ENCODE data around the gene BAG1.

BAG1 gene

DNA sequence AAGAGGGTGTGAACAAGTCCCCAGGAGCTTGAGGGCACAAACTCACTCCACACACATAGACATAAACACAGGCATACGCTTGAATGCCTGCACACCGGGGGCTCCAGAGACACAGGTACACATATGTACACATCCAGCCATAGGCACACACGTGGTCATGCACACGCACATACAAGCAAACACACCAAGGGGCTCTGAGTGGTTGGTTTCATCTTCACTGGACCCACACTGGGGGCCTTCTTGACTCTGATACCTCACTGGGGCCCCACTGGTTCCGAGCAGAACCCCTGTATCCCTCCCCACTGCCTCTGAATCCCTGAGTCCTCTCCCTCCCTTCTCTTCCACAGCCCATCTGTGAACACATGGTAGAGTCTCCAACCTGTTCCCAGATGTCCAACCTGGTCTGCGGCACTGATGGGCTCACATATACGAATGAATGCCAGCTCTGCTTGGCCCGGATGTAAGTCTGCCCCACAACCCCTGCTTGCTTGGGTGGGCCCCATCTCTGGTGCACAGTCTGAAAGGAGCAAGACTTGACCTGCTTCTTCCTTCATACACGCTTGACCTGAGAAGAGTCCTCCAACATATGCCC, 18.1 kb downstream of the BAG1 start:
- no peaks in the 10 kb centered on the region for H3K4me1 ChIP-seq
- no peak overlapping the region for H3K4me3 ChIP-seq
- in situ Hi-C loops (cut with MboI; ENCODE audit: low sequenced_read_pairs) = no loop called here
- no peaks in the 10 kb centered on the region for H3K27me3 ChIP-seq (ENCODE audit: low read depth)
- H3K36me3 ChIP-seq (replicated peaks) = no peaks in the 10 kb centered on the region
- DNase-seq (ENCODE audit: low spot score in 2 of 2) = no peak
- H3K9me3 ChIP-seq = no peaks in the 10 kb centered on the region

GRCh38 chr9:33245341-33245740, 19.2 kb downstream of the BAG1 start:
- in situ Hi-C loops (cut with MboI; ENCODE audit: low sequenced_read_pairs) = no loop called here
- H3K4me1 ChIP-seq = no peaks in the 10 kb centered on the region

DNA sequence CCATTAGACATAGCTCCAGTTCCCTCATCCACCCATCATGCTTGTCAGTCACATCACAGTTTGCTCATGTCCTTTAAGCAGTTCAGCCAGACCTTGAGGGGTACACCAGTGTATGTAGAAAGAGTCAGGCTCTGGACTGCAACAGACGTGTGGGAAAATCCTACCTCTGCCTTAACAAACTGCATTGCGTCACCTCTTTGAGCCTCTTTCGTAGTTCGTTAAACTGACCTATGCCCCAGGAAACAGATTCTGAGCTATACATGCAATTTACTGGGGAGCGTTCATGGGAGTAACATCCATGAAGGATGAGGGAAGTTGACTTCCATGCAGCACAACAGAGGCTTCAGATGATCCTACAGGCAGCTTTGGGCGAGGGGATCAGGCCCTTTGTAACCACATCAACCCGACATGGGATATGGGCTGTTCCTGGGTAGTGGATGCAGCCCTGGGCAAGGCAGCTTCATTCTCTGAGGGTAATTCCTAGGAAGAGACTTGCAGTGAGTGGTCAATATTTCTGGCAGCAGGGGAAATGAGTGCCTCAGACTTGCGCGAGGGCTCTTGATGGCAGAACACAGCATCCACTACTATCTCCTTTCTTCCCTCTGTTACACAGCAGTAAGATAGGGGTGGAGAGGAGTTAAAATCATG, 20.2 kb downstream of the BAG1 start:
- no peak for DNase-seq (ENCODE audit: low spot score in 2 of 2)
- in situ Hi-C loops (cut with MboI; ENCODE audit: low sequenced_read_pairs) = no loop called here
- no peaks in the 10 kb centered on the region for H3K4me1 ChIP-seq
- H3K27me3 ChIP-seq (ENCODE audit: low read depth) = no peaks in the 10 kb centered on the region
- H3K4me3 ChIP-seq = no peak overlapping the region
- no peaks in the 10 kb centered on the region for H3K9me3 ChIP-seq
- no peaks in the 10 kb centered on the region for H3K36me3 ChIP-seq (replicated peaks)

More at GRCh38 chr9:33245341-33245740, 19.2 kb downstream of the BAG1 start:
- no peak overlapping the region for H3K4me3 ChIP-seq
- DNase-seq (ENCODE audit: low spot score in 2 of 2) = no peak
- no peaks in the 10 kb centered on the region for H3K9me3 ChIP-seq
- H3K36me3 ChIP-seq (replicated peaks) = no peaks in the 10 kb centered on the region
- H3K27me3 ChIP-seq (ENCODE audit: low read depth) = no peaks in the 10 kb centered on the region

DNA sequence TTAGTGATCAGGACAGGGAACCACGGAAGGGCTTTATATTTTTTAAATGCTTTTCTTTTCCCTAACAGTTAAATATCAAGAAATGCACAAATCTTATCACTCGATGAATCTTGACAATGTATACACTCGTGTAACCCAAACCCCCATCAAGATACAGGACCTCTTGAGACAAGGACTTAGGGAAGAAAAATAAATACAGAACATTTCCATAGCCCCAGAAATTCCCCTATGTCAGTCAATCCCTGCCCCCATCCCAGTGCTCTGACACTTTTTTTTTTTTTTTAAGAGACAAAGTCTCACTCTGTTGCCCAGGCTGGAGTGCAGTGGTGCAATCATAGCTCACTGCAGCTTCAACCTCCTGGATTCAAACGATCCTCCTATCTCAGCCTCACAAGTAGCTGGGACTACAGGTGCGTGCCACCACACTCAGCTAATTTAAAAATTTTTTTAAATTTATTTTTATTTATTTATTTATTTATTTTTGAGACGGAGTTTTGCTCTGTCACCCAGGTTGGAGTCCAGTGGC, 21.8 kb downstream of the BAG1 start:
- no peak for DNase-seq (ENCODE audit: low spot score in 2 of 2)
- Histone ChIP-seq H3K9me3 (no peaks in the 10 kb centered on the region; the same call in 1 of the 2 replicates), H3K27me3 (ENCODE audit: low read depth) (no peaks in the 10 kb centered on the region), H3K36me3 (replicated peaks) (no peaks in the 10 kb centered on the region), H3K4me3 (no peak overlapping the region), H3K4me1 (no peaks in the 10 kb centered on the region)
- in situ Hi-C loops (cut with MboI; ENCODE audit: low sequenced_read_pairs) = no loop called here

- no peak for DNase-seq (ENCODE audit: low spot score in 2 of 2)
- H3K36me3 ChIP-seq (replicated peaks) = no peaks in the 10 kb centered on the region
- no peak overlapping the region for H3K4me3 ChIP-seq
- H3K4me1 ChIP-seq = no peaks in the 10 kb centered on the region
- in situ Hi-C loops (cut with MboI; ENCODE audit: low sequenced_read_pairs) = no loop called here
- no peaks in the 10 kb centered on the region; the same call in 1 of the 2 replicates for H3K9me3 ChIP-seq
- H3K27me3 ChIP-seq (ENCODE audit: low read depth) = no peaks in the 10 kb centered on the region
Observed at GRCh38 chr9:33241298-33241697, 23.2 kb downstream of the BAG1 start.

DNA sequence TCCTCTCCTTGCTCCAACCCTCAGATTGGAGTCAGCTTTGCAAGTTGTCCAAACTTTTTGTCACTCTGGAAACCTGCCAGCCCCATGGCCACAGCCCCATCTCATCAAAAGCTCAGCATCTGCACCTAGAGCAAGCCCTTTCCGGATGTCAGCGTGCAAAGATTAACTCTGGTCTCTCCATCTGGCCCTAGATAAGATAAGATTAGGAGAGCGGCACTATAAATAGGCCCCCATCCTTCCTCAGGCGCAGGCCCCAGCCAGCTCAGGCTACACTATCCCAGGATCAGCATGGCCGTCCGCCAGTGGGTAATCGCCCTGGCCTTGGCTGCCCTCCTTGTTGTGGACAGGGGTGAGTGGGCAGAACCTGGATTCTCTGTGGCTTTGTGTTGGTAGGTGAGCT, 24.6 kb downstream of the BAG1 start, which contains the start of gene SPINK4:
Gene SPINK4 (plus strand): TSS at position 247 of the 400 bp plus-strand sequence. CDS start 42 bp downstream, at position 289.
- no peaks in the 10 kb centered on the region for H3K4me1 ChIP-seq
- no peaks in the 10 kb centered on the region for H3K27me3 ChIP-seq (ENCODE audit: low read depth)
- H3K36me3 ChIP-seq (replicated peaks) = no peaks in the 10 kb centered on the region
- no peaks in the 10 kb centered on the region; the same call in 1 of the 2 replicates for H3K9me3 ChIP-seq
- H3K4me3 ChIP-seq = no peak within 1 kb of the TSS
- no peak for DNase-seq (ENCODE audit: low spot score in 2 of 2)
- in situ Hi-C loops (cut with MboI; ENCODE audit: low sequenced_read_pairs) = no loop called here

- H3K27me3 ChIP-seq (ENCODE audit: low read depth) = peaks cover under 1% of the 10 kb centered on the region; the same call in 1 of the 2 replicates
- DNase-seq (ENCODE audit: low spot score in 2 of 2) = no peak
- in situ Hi-C loops (cut with MboI; ENCODE audit: low sequenced_read_pairs) = no loop called here
- H3K4me3 ChIP-seq = no peak overlapping the region
- H3K36me3 ChIP-seq (replicated peaks) = no peaks in the 10 kb centered on the region
- H3K4me1 ChIP-seq = no peaks in the 10 kb centered on the region
- no peaks in the 10 kb centered on the region; the same call in 1 of the 2 replicates for H3K9me3 ChIP-seq
Observed at GRCh38 chr9:33236571-33236970, 27.9 kb downstream of the BAG1 start.

- peaks cover 5% of the 10 kb centered on the region; the same call in 1 of the 2 replicates for H3K27me3 ChIP-seq (ENCODE audit: low read depth)
- no peak overlapping the region for H3K4me3 ChIP-seq
- DNase-seq (ENCODE audit: low spot score in 2 of 2) = no peak
- no peaks in the 10 kb centered on the region for H3K36me3 ChIP-seq (replicated peaks)
- H3K4me1 ChIP-seq = no peaks in the 10 kb centered on the region
- H3K9me3 ChIP-seq = no peaks in the 10 kb centered on the region; the same call in 1 of the 2 replicates
- in situ Hi-C loops (cut with MboI; ENCODE audit: low sequenced_read_pairs) = no loop called here
Observed at GRCh38 chr9:33234511-33235467, 29.7 kb downstream of the BAG1 start.

DNA sequence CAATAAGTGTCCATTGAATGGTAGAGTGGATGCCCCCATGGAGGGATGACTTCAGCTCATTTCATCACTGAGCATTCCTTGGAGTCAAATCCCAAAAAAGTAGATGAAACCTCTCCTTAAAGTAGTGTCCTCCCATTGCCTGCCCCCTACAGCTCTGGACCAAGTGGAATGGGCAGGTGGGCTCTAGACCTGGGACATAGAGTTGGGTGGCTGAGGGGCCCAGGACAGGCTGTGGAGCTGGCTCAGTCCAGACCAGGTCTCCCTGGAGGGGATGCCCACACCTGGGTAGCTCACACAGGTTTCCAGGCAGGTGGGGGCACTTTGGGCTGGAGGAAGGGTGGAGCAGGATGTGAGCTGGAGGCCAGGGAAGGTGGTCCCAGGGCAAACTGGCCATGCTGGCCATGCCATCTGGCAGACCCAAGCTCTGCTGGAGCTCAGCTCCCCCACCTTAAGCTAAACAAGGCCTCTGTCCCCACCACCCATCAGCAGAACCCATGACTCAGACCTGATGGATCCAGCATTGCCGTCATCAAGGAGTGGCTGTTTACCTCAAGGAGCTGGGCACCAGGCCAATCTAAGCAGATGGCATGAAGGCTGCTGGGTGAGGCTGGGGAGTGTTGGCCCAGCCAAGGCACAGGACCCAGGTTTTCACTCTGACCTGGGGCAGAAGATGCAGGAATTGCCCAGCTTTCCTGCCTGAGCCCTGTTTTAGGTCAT, 30.7 kb downstream of the BAG1 start:
- peaks cover 5% of the 10 kb centered on the region; the same call in 1 of the 2 replicates for H3K27me3 ChIP-seq (ENCODE audit: low read depth)
- H3K36me3 ChIP-seq (replicated peaks) = no peaks in the 10 kb centered on the region
- in situ Hi-C loops (cut with MboI; ENCODE audit: low sequenced_read_pairs) = no loop called here
- H3K4me1 ChIP-seq = no peaks in the 10 kb centered on the region
- H3K4me3 ChIP-seq = no peak overlapping the region
- no peaks in the 10 kb centered on the region; the same call in 1 of the 2 replicates for H3K9me3 ChIP-seq
- DNase-seq (ENCODE audit: low spot score in 2 of 2) = no peak

DNA sequence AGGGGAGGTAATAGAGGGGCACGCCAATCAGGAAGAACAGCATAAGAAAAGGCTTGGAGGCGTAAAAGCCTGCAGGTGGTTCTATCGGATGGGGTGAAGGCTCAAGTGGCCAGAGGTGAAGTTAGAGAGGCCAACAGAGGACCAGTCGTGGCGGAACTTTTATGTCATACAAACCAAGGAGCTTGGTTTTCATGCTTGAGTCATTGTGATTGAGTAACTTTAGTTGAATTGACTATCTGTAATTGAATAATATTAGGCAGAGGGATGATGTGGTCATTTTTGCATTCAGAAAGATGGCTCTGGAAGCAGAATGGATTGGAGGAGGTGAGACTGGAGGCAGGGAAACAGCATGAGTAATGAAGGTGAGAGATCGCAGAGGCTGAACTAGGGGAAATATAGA, 31.7 kb downstream of the BAG1 start:
- H3K9me3 ChIP-seq = no peaks in the 10 kb centered on the region
- peaks cover 5% of the 10 kb centered on the region; the same call in 1 of the 2 replicates for H3K27me3 ChIP-seq (ENCODE audit: low read depth)
- no peak overlapping the region for H3K4me3 ChIP-seq
- no peaks in the 10 kb centered on the region for H3K36me3 ChIP-seq (replicated peaks)
- in situ Hi-C loops (cut with MboI; ENCODE audit: low sequenced_read_pairs) = no loop called here
- no peak for DNase-seq (ENCODE audit: low spot score in 2 of 2)
- no peaks in the 10 kb centered on the region for H3K4me1 ChIP-seq

DNA sequence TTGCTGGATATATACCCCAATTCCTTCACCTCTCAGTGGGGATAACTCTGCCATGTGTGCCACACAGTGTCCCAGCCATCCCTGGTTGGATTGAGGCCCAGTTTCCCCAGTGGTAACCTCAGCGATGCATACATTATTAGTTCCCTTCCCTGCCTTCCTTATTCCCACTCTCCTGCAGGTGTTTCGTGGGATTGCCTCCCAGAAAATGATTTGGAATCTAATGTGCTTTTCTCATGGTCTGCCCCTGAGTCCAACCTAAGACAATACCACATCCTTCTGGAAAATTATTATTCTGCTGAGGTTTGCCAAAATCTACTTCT, 32.9 kb downstream of the BAG1 start:
- in situ Hi-C loops (cut with MboI; ENCODE audit: low sequenced_read_pairs) = no loop called here
- peaks cover 5% of the 10 kb centered on the region; the same call in 1 of the 2 replicates for H3K27me3 ChIP-seq (ENCODE audit: low read depth)
- DNase-seq (ENCODE audit: low spot score in 2 of 2) = no peak
- H3K4me1 ChIP-seq = no peaks in the 10 kb centered on the region
- H3K4me3 ChIP-seq = no peak overlapping the region
- no peaks in the 10 kb centered on the region for H3K36me3 ChIP-seq (replicated peaks)
- H3K9me3 ChIP-seq = no peaks in the 10 kb centered on the region

- Histone ChIP-seq H3K4me3 (no peak overlapping the region), H3K4me1 (no peaks in the 10 kb centered on the region), H3K36me3 (replicated peaks) (no peaks in the 10 kb centered on the region), H3K27me3 (ENCODE audit: low read depth) (peaks cover 5% of the 10 kb centered on the region; the same call in 1 of the 2 replicates), H3K9me3 (no peaks in the 10 kb centered on the region)
- no peak for DNase-seq (ENCODE audit: low spot score in 2 of 2)
- in situ Hi-C loops (cut with MboI; ENCODE audit: low sequenced_read_pairs) = no loop called here
Observed at GRCh38 chr9:33230756-33231622, 33.5 kb downstream of the BAG1 start.

Measured in HAP-1 (cell line).